K562 (cell line): ENCODE data around the gene H3-3A. TPM values are rescaled to one million over a fixed set of nuclear protein-coding genes. Genes with fewer than 3 reads are reported as not detected.
A peak's percentile ranks its signal among the peaks of the same experiment; 100 is the strongest.

ENCODE experiments used
- ATAC-seq: fragments of 200-7000 bp; cut with Tn5 transposase; 3 replicates; pipeline ENCODE4 v1.9.1; 2020; ENCODE audit warnings: moderate library complexity
- BruUV-seq: library from RNA; stranded (reverse); fragments of 400-500 nt; replicated peaks from 2 replicates; lab custom pipeline; 2021; lab: Mats Ljungman, UMichigan
- CTCF ChIA-PET: fragments of 300-600 bp; formaldehyde crosslinking; extraction: SDS; loops from one replicate; lab custom pipeline; 2021; ENCODE audit warnings: low intra/inter-chr PET ratio; lab: Yijun Ruan, JAX
- POLR2A ChIA-PET: fragments of 300-600, 350-650 bp; sonication (Branson Sonifier 250); formaldehyde crosslinking; extraction: SDS; loops from one replicate; lab custom pipeline; 2021; ENCODE audit warnings: antibody characterized with exemption, inconsistent platforms; lab: Yijun Ruan, JAX
- DNase-seq, 4 experiments: peaks; one replicate each; pipeline versions ENCODE4 v3.0.0 to v3.0.0-alpha.2; 2011 to 2018; ENCODE audit warnings: low spot score in 3 of 4, mixed read lengths in 3 of 4; ENCODE audit errors: extremely low read depth in 1 of 4
- FAIRE-seq: peaks from 2 replicates; lab custom pipeline; 2011; peaks lifted over from hg19 to GRCh38; lab: Jason Lieb, UNC
- H2AFZ ChIP-seq: 2 replicates; pipeline ENCODE4 v1.6.0; 2011; ENCODE audit warnings: low read depth, low read length, control low read depth, inconsistent platforms
- H3K27ac ChIP-seq: fragments of 200-600 bp; 3 replicates; pipeline ENCODE4 v1.8.0; 2011; ENCODE audit warnings: low read depth, mild to moderate bottlenecking, control low read depth, inconsistent platforms, low read length, moderate library complexity, mixed read lengths; ENCODE audit errors: extremely low read depth
- H3K27me3 ChIP-seq, 2 experiments: fragments of 300-600 bp in 1 of 2; 2 replicates in 1 of 2; 3 replicates in 1 of 2; pipeline versions ENCODE4 v1.6.0 to v1.8.0; 2011; ENCODE audit warnings: inconsistent platforms in 2 of 2, low read length in 2 of 2, mild to moderate bottlenecking in 1 of 2, mixed read lengths in 1 of 2, moderate library complexity in 1 of 2; ENCODE audit not compliant: control insufficient read depth in 2 of 2, insufficient read depth in 2 of 2
- H3K36me3 ChIP-seq: fragments of 300-600 bp; 3 replicates; pipeline ENCODE4 v1.8.0; 2011; ENCODE audit warnings: mild to moderate bottlenecking, low read length, inconsistent platforms; ENCODE audit not compliant: control insufficient read depth, insufficient read depth
- H3K4me1 ChIP-seq, 2 experiments: fragments of 200-600 bp in 1 of 2; replicated peaks in 1 of 2; 2 replicates in 1 of 2; 3 replicates in 1 of 2; pipeline versions ENCODE4 v1.5.1 to v1.8.0; 2011; ENCODE audit warnings: inconsistent platforms in 2 of 2, low read length in 2 of 2, mild to moderate bottlenecking in 1 of 2, mixed read lengths in 1 of 2, moderate library complexity in 1 of 2; ENCODE audit not compliant: control insufficient read depth in 2 of 2, insufficient read depth in 2 of 2
- H3K4me2 ChIP-seq: 2 replicates; pipeline ENCODE4 v1.6.1; 2011; ENCODE audit warnings: low read length, control low read depth, inconsistent platforms, mixed read lengths; ENCODE audit not compliant: insufficient read depth
- H3K4me3 ChIP-seq: fragments of 200-600 bp; sonication (generic), shearing (Covaris generic); 2 replicates; pipeline ENCODE4 v1.5.1; 2016; ENCODE audit warnings: control low read depth, inconsistent platforms
- H3K79me2 ChIP-seq: fragments of 200-600 bp; 3 replicates; pipeline ENCODE4 v1.8.0; 2011; ENCODE audit warnings: low read length, inconsistent platforms; ENCODE audit not compliant: control insufficient read depth, insufficient read depth
- H3K9ac ChIP-seq, 2 experiments: 2 replicates each; pipeline versions ENCODE4 v1.6.0 to v1.6.1; 2011; ENCODE audit warnings: low read depth in 2 of 2, low read length in 2 of 2, control low read depth in 1 of 2, inconsistent platforms in 1 of 2, mild to moderate bottlenecking in 1 of 2, mixed read lengths in 1 of 2; ENCODE audit not compliant: insufficient read depth in 1 of 2
- H3K9me1 ChIP-seq: one replicate; pipeline ENCODE4 v1.6.0; 2011; ENCODE audit warnings: inconsistent platforms, mild to moderate bottlenecking, low read length, moderate library complexity; ENCODE audit not compliant: control insufficient read depth, insufficient read depth
- H3K9me3 ChIP-seq: replicated peaks from 2 replicates; pipeline ENCODE4 v1.5.1; 2011; ENCODE audit warnings: low read depth, low read length, inconsistent platforms; ENCODE audit not compliant: control insufficient read depth, insufficient read depth
- H4K20me1 ChIP-seq: replicated peaks from 2 replicates; pipeline ENCODE4 v1.6.1; 2011; ENCODE audit warnings: low read length, inconsistent platforms, mixed read lengths; ENCODE audit not compliant: control insufficient read depth, insufficient read depth
- E2F3 ChIP-seq: fragments of 250-450 bp; sonication (Bioruptor Pico); IDR thresholded peaks from 2 replicates; pipeline ENCODE4 v1.4.0; 2020; ENCODE audit warnings: mild to moderate bottlenecking
- E4F1 ChIP-seq: fragments of 250-450 bp; sonication (Bioruptor Pico); IDR thresholded peaks from 2 replicates; pipeline ENCODE4 v1.5.0; 2021; ENCODE audit warnings: mild to moderate bottlenecking, borderline replicate concordance
- ELF2 ChIP-seq: fragments of 250-450 bp; sonication (Bioruptor Pico); IDR thresholded peaks from 2 replicates; pipeline ENCODE4 v1.5.0; 2021; ENCODE audit warnings: mild to moderate bottlenecking
- FUS ChIP-seq: fragments of 200-400 bp; formaldehyde crosslinking; optimal IDR thresholded peaks from 2 replicates; pipeline ENCODE3; 2017; ENCODE audit warnings: low read depth, low read length
- GTF2E2 ChIP-seq: fragments of 200-800 bp; sonication (Bioruptor generic); IDR thresholded peaks from 2 replicates; pipeline ENCODE4 v1.6.1; 2016; ENCODE audit warnings: missing genetic modification characterization, missing compliant biosample characterization
- HMGN3 ChIP-seq: IDR thresholded peaks from 2 replicates; pipeline ENCODE4 v1.6.1; 2011; ENCODE audit warnings: borderline replicate concordance, low read depth, mild to moderate bottlenecking, mixed read lengths, low read length; ENCODE audit not compliant: insufficient read length; ENCODE audit errors: extremely low read depth
- KDM2B ChIP-seq: fragments of 250-450 bp; sonication (Bioruptor Pico); IDR thresholded peaks from 2 replicates; pipeline ENCODE4 v1.8.0; 2021; ENCODE audit warnings: mild to moderate bottlenecking, moderate library complexity
- KLF10 ChIP-seq: fragments of 250-450 bp; sonication (Bioruptor Pico); IDR thresholded peaks from 2 replicates; pipeline ENCODE4 v1.6.1; 2021; ENCODE audit warnings: matching md5 sums
- LCOR ChIP-seq: sonication (generic); formaldehyde crosslinking; IDR thresholded peaks from 2 replicates; pipeline ENCODE4 v1.8.0; 2022; ENCODE audit warnings: mild to moderate bottlenecking, missing genetic modification reagents
- MCM7 ChIP-seq, 2 experiments: fragments of 450-650 bp; IDR thresholded peaks; 2 replicates each; pipeline ENCODE4 v1.6.1; 2016 to 2018
- NR4A1 ChIP-seq, 2 experiments: fragments of 250-450 bp in 1 of 2; fragments of 450-650 bp in 1 of 2; sonication (Bioruptor Pico) in 1 of 2; IDR thresholded peaks; 2 replicates each; pipeline versions ENCODE4 v1.4.0 to v1.6.1; 2016 to 2020; ENCODE audit warnings: mild to moderate bottlenecking in 2 of 2, missing compliant biosample characterization in 1 of 2, missing genetic modification characterization in 1 of 2, moderate library complexity in 1 of 2
- PHF8 ChIP-seq: fragments of 200-600 bp; sonication (generic); IDR thresholded peaks from 2 replicates; pipeline ENCODE4 v1.6.1; 2012; ENCODE audit warnings: mixed run types, mild to moderate bottlenecking, inconsistent platforms, low read length, moderate library complexity, borderline replicate concordance
- RBM15 ChIP-seq: fragments of 200-400 bp; formaldehyde crosslinking; IDR thresholded peaks from 2 replicates; pipeline ENCODE4 v1.6.1; 2018; ENCODE audit warnings: mild to moderate bottlenecking, low read length, moderate library complexity; ENCODE audit not compliant: insufficient read depth
- SRF ChIP-seq, 2 experiments: fragments of 250-450, 450-650 bp in 1 of 2; sonication (Bioruptor Pico) in 1 of 2; sonication (generic) in 1 of 2; formaldehyde crosslinking; IDR thresholded peaks; 2 replicates each; pipeline versions ENCODE4 v1.5.0 to v1.5.1; 2020 to 2022; ENCODE audit warnings: mild to moderate bottlenecking in 1 of 2, missing genetic modification reagents in 1 of 2
- STAT5B ChIP-seq: fragments of 250-450 bp; sonication (Bioruptor Pico); IDR thresholded peaks from 2 replicates; pipeline ENCODE4 v1.8.0; 2021; ENCODE audit warnings: mild to moderate bottlenecking, inconsistent platforms
- XRCC4 ChIP-seq: IDR thresholded peaks from one replicate; pipeline ENCODE4 v1.6.1; 2011; ENCODE audit not compliant: insufficient read depth, insufficient read length; ENCODE audit errors: extremely low read depth
- ZNF253 ChIP-seq: fragments of 250-450 bp; sonication (Bioruptor Pico); conservative IDR thresholded peaks from 2 replicates; pipeline ENCODE4 v1.6.1; 2021; ENCODE audit warnings: mild to moderate bottlenecking
- WGBS: fragments of 100-300 bp; shearing (Covaris generic); methylation state at CpG from one replicate; pipeline ENCODE4 v1.1.6; 2016; ENCODE audit warnings: low coverage, mixed read lengths; ENCODE audit not compliant: insufficient coverage; ENCODE audit errors: missing lambda C conversion rate; 5-methylcytosine and 5-hydroxymethylcytosine counted together
- in situ Hi-C: fragments of 300-500 bp; cut with MboI; formaldehyde crosslinking; loops from 4 replicates; pipeline ENCODE4 v1.15.0; 2018; ENCODE audit warnings: inconsistent platforms, mixed read lengths
- intact Hi-C: fragments of 100-400 bp; cut with micrococcal nuclease; formaldehyde crosslinking; loops from 2 replicates; pipeline ENCODE4 v1.14.2; 2022
- polyA plus RNA-seq, 8 experiments: library from polyadenylated mRNA; depleted of rRNA in 4 of 8; stranded (reverse) in 5 of 8; unstranded in 3 of 8; fragments of >200 nt; fragmentation: Nextera tagmentation in 2 of 8; fragmentation: Illumina TruSeq in 1 of 8; extraction: Ambion mirVana in 2 of 8; extraction: Trizol in 1 of 8; gene quantifications; 2 replicates each; pipeline versions ENCODE4 v1.2.1 to v1.2.3, GENCODE V29; 2011 to 2014; ENCODE audit warnings: inconsistent platforms in 1 of 8, missing spikeins in 1 of 8
- total RNA-seq, 7 experiments: library from RNA; depleted of rRNA in 6 of 7; stranded (reverse); fragments of >200 nt in 6 of 7; fragmentation: Illumina TruSeq in 2 of 7; extraction: Trizol in 2 of 7; gene quantifications; 2 replicates each; pipeline versions ENCODE4 v1.2.1 to v1.2.3, GENCODE V29; 2011 to 2021; ENCODE audit warnings: low replicate concordance in 1 of 7

Gene H3-3A
- total and polyA plus RNA-seq, 9 of the 15 experiments (the other 6 are each of a cell fraction or from before 2014, with no cell fraction given): 426 to 1,083 (median 591) TPM

- H3K4me2 ChIP-seq: peak overlapping the region; percentile 82
- BruUV-seq: TSS peak; percentile 49
- no peaks in the 10 kb centered on the region for H3K9me3 ChIP-seq
- peak overlapping the region; percentile 57 for H3K4me3 ChIP-seq
- DNase-seq (peak; percentile 80 to 91 (median 85)), FAIRE-seq (no peak), ATAC-seq (peak; percentile 75)
- under 1% methylated on average over 68 of the region's 73 CpGs for WGBS
- no peaks in the 10 kb centered on the region for H3K27me3 ChIP-seq
- no peaks in the 10 kb centered on the region for H3K79me2 ChIP-seq
- peak overlapping the region; percentile 68 to 93 for H3K9ac ChIP-seq
- CTCF ChIA-PET: interaction anchor here (0.6 to 1.1 kb wide), 3 partner anchors 10 to 46 kb away, joined by 3 to 5 read pairs (median 4); no protein-coding TSS in a partner anchor
- POLR2A ChIA-PET: interaction anchor here (0.6 to 2.1 kb wide), 15 partner anchors 9 to 532 kb away, joined by 3 to 10 read pairs (median 4); partner anchors contain the start of gene SDE2
- peaks cover 11% of the 10 kb centered on the region; the same call in 1 of the 2 replicates for H4K20me1 ChIP-seq
- peak overlapping the region; percentile 74 for H2AFZ ChIP-seq
- in situ Hi-C loops (no loop called here), intact Hi-C loops (loop anchor here (1.0 to 2.0 kb wide), 2 partner anchors 46 to 111 kb away; partner anchors contain the start of gene SDE2)
- peak overlapping the region; percentile 85 for H3K27ac ChIP-seq
- no peaks in the 10 kb centered on the region for H3K36me3 ChIP-seq
- peaks cover 3% of the 10 kb centered on the region for H3K9me1 ChIP-seq
- H3K4me1 ChIP-seq: peaks cover 42 to 45% of the 10 kb centered on the region in 2 experiments
- TF ChIP-seq E2F3 (0 out of 2 replicates have a peak, but pooled peaks have one; percentile 51), PHF8 (peak; percentile 76; the same call in 1 of the 2 replicates), SRF (CRISPR knock-in tag; IDR thresholded peaks at IDR 0.05) (no peak), ZNF253 (CRISPR knock-in tag) (no peak), FUS (no peak), LCOR (CRISPR knock-in tag) (no peak), NR4A1 (CRISPR knock-in tag; IDR thresholded peaks at IDR 0.05) (no peak), NR4A1 (tag; IDR thresholded peaks at IDR 0.05) (no peak; the same call in none of the 2 replicates), HMGN3 (peak; percentile 47), KDM2B (CRISPR knock-in tag) (peak; percentile 83; the same call in 1 of the 2 replicates), MCM7 (IDR thresholded peaks at IDR 0.05) (no peak), KLF10 (no peak), E4F1 (CRISPR knock-in tag) (no peak), ELF2 (CRISPR knock-in tag) (peak; percentile 36; the same call in 1 of the 2 replicates), XRCC4 (no peak), GTF2E2 (tag) (peak; percentile 81; the same call in 1 of the 2 replicates), RBM15 (no peak), STAT5B (CRISPR knock-in tag) (no peak)
Observed at GRCh38 chr1:226110249-226111097, 48.0 kb downstream of the H3-3A start.
